CD14-positive monocyte (primary cell): ENCODE measurements around the gene TTC9B. TPM values are rescaled to one million over a fixed set of nuclear protein-coding genes. Genes with fewer than 3 reads are reported as not detected.

Source experiments
- DNase-seq, 3 donors: peaks; one replicate each; pipeline ENCODE4 v3.0.0-alpha.2; 2011 to 2022
- H2AFZ ChIP-seq: 2 replicates; pipeline ENCODE4 v1.6.0; 2012; ENCODE audit warnings: mild to moderate bottlenecking, low read depth, low read length, inconsistent platforms; ENCODE audit not compliant: insufficient read depth, poor library complexity, severe bottlenecking
- H3K27ac ChIP-seq, 2 donors: 1 replicate in 1 of 2; 2 replicates in 1 of 2; pipeline ENCODE4 v1.5.1; 2012 to 2013; ENCODE audit warnings: low read length in 2 of 2, control low read depth in 1 of 2, inconsistent platforms in 1 of 2, low read depth in 1 of 2, mild to moderate bottlenecking in 1 of 2
- H3K27me3 ChIP-seq, 2 donors: one replicate each; pipeline versions ENCODE4 v1.6.0 to v1.6.1; 2011 to 2013; ENCODE audit warnings: low read length in 2 of 2; ENCODE audit not compliant: control insufficient read depth in 2 of 2, insufficient read depth in 2 of 2
- H3K36me3 ChIP-seq, 2 donors: replicated peaks in 1 of 2; 1 replicate in 1 of 2; 2 replicates in 1 of 2; pipeline versions ENCODE4 v1.5.1 to v1.6.1; 2012 to 2013; ENCODE audit warnings: low read length in 2 of 2, control low read depth in 1 of 2, inconsistent platforms in 1 of 2, mild to moderate bottlenecking in 1 of 2; ENCODE audit not compliant: insufficient read depth in 2 of 2, control insufficient read depth in 1 of 2
- H3K4me1 ChIP-seq, 2 donors: 1 replicate in 1 of 2; 2 replicates in 1 of 2; pipeline versions ENCODE4 v1.5.1 to v1.6.1; 2012 to 2013; ENCODE audit warnings: low read length in 2 of 2, control low read depth in 1 of 2, inconsistent platforms in 1 of 2, mild to moderate bottlenecking in 1 of 2, moderate library complexity in 1 of 2; ENCODE audit not compliant: insufficient read depth in 2 of 2, control insufficient read depth in 1 of 2
- H3K4me2 ChIP-seq: replicated peaks from 2 replicates; pipeline ENCODE3; 2012; ENCODE audit warnings: low read length, moderate library complexity, mild to moderate bottlenecking; ENCODE audit not compliant: poor library complexity, severe bottlenecking; ENCODE audit errors: extremely low read depth
- H3K4me3 ChIP-seq, 3 experiments: fragments of 200-600 bp in 1 of 3; sonication (generic) in 1 of 3; replicated peaks in 1 of 3; 1 replicate in 2 of 3; 2 replicates in 1 of 3; pipeline ENCODE4 v1.5.1; 2011 to 2013; ENCODE audit warnings: low read length in 3 of 3, mild to moderate bottlenecking in 3 of 3, control low read depth in 2 of 3, low read depth in 2 of 3, inconsistent platforms in 1 of 3, moderate library complexity in 1 of 3
- H3K79me2 ChIP-seq: 2 replicates; pipeline ENCODE4 v1.6.0; 2012; ENCODE audit warnings: mild to moderate bottlenecking, control low read depth, inconsistent platforms, low read length, moderate library complexity; ENCODE audit not compliant: insufficient read depth
- H3K9ac ChIP-seq: 2 replicates; pipeline ENCODE4 v1.6.0; 2017; ENCODE audit warnings: low read length, mild to moderate bottlenecking; ENCODE audit not compliant: insufficient read depth, poor library complexity, severe bottlenecking
- H3K9me3 ChIP-seq, 2 donors: replicated peaks in 1 of 2; 1 replicate in 1 of 2; 2 replicates in 1 of 2; pipeline versions ENCODE4 v1.5.1 to v1.6.1; 2012 to 2013; ENCODE audit warnings: low read length in 2 of 2, control low read depth in 1 of 2; ENCODE audit not compliant: control insufficient read depth in 1 of 2, insufficient read depth in 1 of 2
- H4K20me1 ChIP-seq: 2 replicates; pipeline ENCODE4 v1.6.0; 2012; ENCODE audit warnings: mild to moderate bottlenecking, low read length, control low read depth, moderate library complexity; ENCODE audit not compliant: insufficient read depth
- H3K27ac Mint-ChIP-seq, 7 donors: one replicate each; pipeline ENCODE4 v1.8.0; 2020; ENCODE audit warnings: mild to moderate bottlenecking in 7 of 7, mixed read lengths in 7 of 7, moderate library complexity in 6 of 7, inconsistent platforms in 2 of 7
- H3K27me3 Mint-ChIP-seq, 3 donors: one replicate each; pipeline ENCODE4 v1.8.0; 2021 to 2022; ENCODE audit warnings: low read depth in 3 of 3, mild to moderate bottlenecking in 3 of 3, mixed read lengths in 3 of 3, moderate library complexity in 3 of 3, inconsistent platforms in 1 of 3
- H3K36me3 Mint-ChIP-seq, 2 donors: one replicate each; pipeline ENCODE4 v1.8.0; 2020; ENCODE audit warnings: mixed read lengths in 2 of 2, inconsistent platforms in 1 of 2, mild to moderate bottlenecking in 1 of 2
- H3K4me1 Mint-ChIP-seq: one replicate; pipeline ENCODE4 v1.8.0; 2020; ENCODE audit warnings: mild to moderate bottlenecking, mixed read lengths
- H3K4me3 Mint-ChIP-seq, 2 donors: one replicate each; pipeline ENCODE4 v1.8.0; 2020; ENCODE audit warnings: mild to moderate bottlenecking in 2 of 2, mixed read lengths in 2 of 2, moderate library complexity in 1 of 2
- H3K9me3 Mint-ChIP-seq, 7 donors: one replicate each; pipeline ENCODE4 v1.8.0; 2020 to 2022; ENCODE audit warnings: mixed read lengths in 7 of 7, mild to moderate bottlenecking in 6 of 7, moderate library complexity in 6 of 7, inconsistent platforms in 2 of 7
- CTCF ChIP-seq: fragments of 200-600 bp; IDR thresholded peaks from one replicate; pipeline ENCODE4 v1.8.0; 2022; ENCODE audit warnings: antibody characterized with exemption, mild to moderate bottlenecking
- WGBS: methylation state at CpG from one replicate; pipeline ENCODE4 v1.1.5; 2013; ENCODE audit warnings: missing lambda C conversion rate; ENCODE audit not compliant: insufficient coverage; 5-methylcytosine and 5-hydroxymethylcytosine counted together
- intact Hi-C, 2 donors: fragments of 100-400 bp; cut with micrococcal nuclease; formaldehyde crosslinking; loops; one replicate each; pipeline versions ENCODE4 v1.15.0 to v1.15.1; 2023
- polyA plus RNA-seq, 3 donors: library from polyadenylated mRNA; depleted of rRNA in 1 of 3; unstranded in 2 of 3; stranded (reverse) in 1 of 3; fragments of 300-500 nt in 2 of 3; fragments of >200 nt in 1 of 3; fragmentation: Illumina TruSeq in 2 of 3; gene quantifications; 1 replicate in 2 of 3; 2 replicates in 1 of 3; pipeline ENCODE4 v1.2.3, GENCODE V29; 2012 to 2021

The TTC9B gene
- polyA plus RNA-seq, 3 donors = not detected

GRCh38 chr19:40228863-40229262 is 10.7 kb upstream of the TTC9B start:
- TF ChIP-seq CTCF = no peak
- Histone ChIP-seq H3K36me3 (peaks cover 7 to 12% of the 10 kb centered on the region in 2 donors), H3K79me2 (no peaks in the 10 kb centered on the region), H4K20me1 (no peaks in the 10 kb centered on the region), H3K4me2 (no peak overlapping the region), H3K9me3 (peaks cover 0 to 17% of the 10 kb centered on the region in 2 donors), H2AFZ (no peak overlapping the region), H3K27me3 (peaks cover 31 to 45% of the 10 kb centered on the region in 2 donors), H3K9ac (no peak overlapping the region), H3K27ac (no peak overlapping the region), H3K4me3 (no peak overlapping the region), H3K4me1 (no peaks in the 10 kb centered on the region)
- Mint-ChIP-seq H3K36me3 (peaks cover 6 to 9% of the 10 kb centered on the region in 2 donors), H3K4me1 (peaks cover 10% of the 10 kb centered on the region), H3K9me3 (peaks cover 2 to 23% (median 9%) of the 10 kb centered on the region in 7 donors), H3K27ac (no peak overlapping the region), H3K27me3 (peaks cover 52 to 62% (median 60%) of the 10 kb centered on the region in 3 donors), H3K4me3 (no peak overlapping the region)
- no peak for DNase-seq
- 96% methylated on average over 5 of the region's 5 CpGs for WGBS
- intact Hi-C loops = no loop called here

GRCh38 chr19:40228346-40228745 is 10.2 kb upstream of the TTC9B start:
- Histone ChIP-seq H3K4me1 (no peaks in the 10 kb centered on the region), H4K20me1 (no peaks in the 10 kb centered on the region), H3K27ac (no peak overlapping the region), H2AFZ (no peak overlapping the region), H3K4me2 (no peak overlapping the region), H3K36me3 (peaks cover 4 to 7% of the 10 kb centered on the region in 2 donors), H3K9ac (no peak overlapping the region), H3K9me3 (peaks cover 0 to 19% of the 10 kb centered on the region in 2 donors), H3K27me3 (peaks cover 36 to 50% of the 10 kb centered on the region in 2 donors), H3K79me2 (no peaks in the 10 kb centered on the region), H3K4me3 (no peak overlapping the region)
- intact Hi-C loops = no loop called here
- TF ChIP-seq CTCF = no peak
- Mint-ChIP-seq H3K27me3 (peaks cover 58 to 67% (median 65%) of the 10 kb centered on the region in 3 donors), H3K27ac (no peak overlapping the region), H3K4me1 (peaks cover 10% of the 10 kb centered on the region), H3K36me3 (peaks cover 4 to 6% of the 10 kb centered on the region in 2 donors), H3K9me3 (peaks cover 2 to 28% (median 12%) of the 10 kb centered on the region in 7 donors), H3K4me3 (peak overlapping the region in 1 of 2 donors; percentile 47)
- WGBS = 57% methylated on average over 6 of the region's 10 CpGs
- no peak for DNase-seq
